HG02678 (cell line): Measurements from ENCODE around the gene JAK1.
A peak's percentile ranks its signal among the peaks of the same experiment; 100 is the strongest.

Experiments used
- ATAC-seq: cut with Tn5 transposase; IDR thresholded peaks from one replicate; pipeline ENCODE4 v1.9.1; 2021; ENCODE audit warnings: mild to moderate bottlenecking, moderate library complexity; ENCODE audit not compliant: unreplicated experiment

Gene JAK1

GRCh38 chr1:64980745-64981600, 14.6 kb upstream of the JAK1 start:
- ATAC-seq: no peak

GRCh38 chr1:64979358-64979757, 13.0 kb upstream of the JAK1 start:
- no peak for ATAC-seq

GRCh38 chr1:64976361-64976760, 10.0 kb upstream of the JAK1 start:
- ATAC-seq: no peak

- no peak for ATAC-seq
Measured at GRCh38 chr1:64975740-64976139, 9.4 kb upstream of the JAK1 start.

- no peak for ATAC-seq
Measured at GRCh38 chr1:64975127-64975526, 8.8 kb upstream of the JAK1 start.

GRCh38 chr1:64974288-64974825, 8.0 kb upstream of the JAK1 start:
- no peak for ATAC-seq

- no peak for ATAC-seq
Measured at GRCh38 chr1:64973061-64973647, 6.8 kb upstream of the JAK1 start.

GRCh38 chr1:64969305-64970046, 3.1 kb upstream of the JAK1 start:
- ATAC-seq: no peak

- no peak for ATAC-seq
Measured at GRCh38 chr1:64967381-64967780, 1.0 kb upstream of the JAK1 start.

GRCh38 chr1:64965366-64966157, 787 bp downstream of the JAK1 start:
- peak; percentile 46 for ATAC-seq

- ATAC-seq: no peak
Measured at GRCh38 chr1:64963466-64963865, 2.9 kb downstream of the JAK1 start.

- ATAC-seq: no peak
Measured at GRCh38 chr1:64962441-64962840, 3.9 kb downstream of the JAK1 start.

GRCh38 chr1:64961923-64962322, 4.4 kb downstream of the JAK1 start:
- no peak for ATAC-seq

GRCh38 chr1:64960731-64961130, 5.6 kb downstream of the JAK1 start:
- peak; percentile 67 for ATAC-seq

GRCh38 chr1:64959986-64960385, 6.4 kb downstream of the JAK1 start:
- ATAC-seq: no peak

GRCh38 chr1:64956733-64957441, 9.5 kb downstream of the JAK1 start:
- ATAC-seq: peak; percentile 81

- no peak for ATAC-seq
Measured at GRCh38 chr1:64956010-64956640, 10.2 kb downstream of the JAK1 start.

GRCh38 chr1:64955097-64956009, 11.0 kb downstream of the JAK1 start:
- ATAC-seq: no peak

- no peak for ATAC-seq
Measured at GRCh38 chr1:64953241-64953640, 13.1 kb downstream of the JAK1 start.
